ENCODE data around the gene TCF25. TPM values are rescaled to one million over a fixed set of nuclear protein-coding genes. Genes with fewer than 3 reads are reported as not detected.

TCF25 gene
- total and polyA plus RNA-seq, 11 donors = 52.5 to 115 (median 96.4) TPM

GRCh38 chr16:89827383-89828198 is 45.8 kb upstream of the TCF25 start:
- Histone ChIP-seq H3K27ac (peak overlapping the region; percentile 32 to 97 (median 86)), H3K36me3 (no peaks in the 10 kb centered on the region), H3K9me3 (no peaks in the 10 kb centered on the region), H3K27me3 (peaks cover 0 to 12% (median 0%) of the 10 kb centered on the region in 9 donors), H3K4me1 (peaks cover 0 to 18% (median 11%) of the 10 kb centered on the region in 12 donors), H3K4me3 (peak overlapping the region; percentile 34 to 79 (median 59))
- WGBS, 4 donors = 7 to 25% (median 9%) methylated on average over 15 to 43 of the region's 43 CpGs
- ATAC-seq (peak; percentile 75 to 87 (median 76)), DNase-seq (peak in 4 of 5 donors; percentile 35 to 71 (median 60))
- intact Hi-C loops (cut with DNase I) = no loop called here
- no peak for TF ChIP-seq POLR2A (IDR thresholded peaks at IDR 0.05)
- no peak for TF ChIP-seq CTCF (IDR thresholded peaks at IDR 0.05)

GRCh38 chr16:89828199-89828869 is 45.1 kb upstream of the TCF25 start, which contains the start of gene SPIRE2:
SPIRE2 (plus strand) TSS chr16:89828475; CDS start chr16:89828551, 76 bp downstream.
- H3K4me1 ChIP-seq = peaks cover 0 to 18% (median 11%) of the 10 kb centered on the region in 12 donors
- peak within 1 kb of the TSS; percentile 34 to 79 (median 59) for H3K4me3 ChIP-seq
- ATAC-seq (peak; percentile 59 to 86 (median 81)), DNase-seq (peak; percentile 73 to 85 (median 82))
- no peaks in the 10 kb centered on the region for H3K9me3 ChIP-seq
- intact Hi-C loops (cut with DNase I) = no loop called here
- H3K27me3 ChIP-seq = peaks cover 0 to 12% (median 0%) of the 10 kb centered on the region in 9 donors
- TF ChIP-seq POLR2A (IDR thresholded peaks at IDR 0.05) (no peak), CTCF (IDR thresholded peaks at IDR 0.05) (no peak)
- H3K36me3 ChIP-seq = no peaks in the 10 kb centered on the region
- 1 to 6% (median 3%) methylated on average over 3 to 95 of the region's 98 CpGs for WGBS, 4 donors
- H3K27ac ChIP-seq = peak within 1 kb of the TSS; percentile 32 to 97 (median 86)

- Histone ChIP-seq H3K4me3 (peak overlapping the region in 11 of 12 donors; percentile 8 to 79 (median 38)), H3K27me3 (peaks cover 0 to 12% (median 0%) of the 10 kb centered on the region in 9 donors), H3K4me1 (peaks cover 0 to 18% (median 11%) of the 10 kb centered on the region in 12 donors), H3K36me3 (no peaks in the 10 kb centered on the region), H3K9me3 (no peaks in the 10 kb centered on the region), H3K27ac (peak overlapping the region in 1 of 12 donors; percentile 44)
- ATAC-seq (no peak), DNase-seq (no peak)
- intact Hi-C loops (cut with DNase I) = no loop called here
- no peak for TF ChIP-seq POLR2A (IDR thresholded peaks at IDR 0.05)
- no peak for TF ChIP-seq CTCF (IDR thresholded peaks at IDR 0.05)
- 15 to 16% (median 16%) methylated on average over 21 to 26 of the region's 26 CpGs for WGBS, 4 donors
These were observed 44.3 kb upstream of the TCF25 start for GRCh38 chr16:89828870-89829629.
